ENCODE measurements around the gene PIP4P1. TPM values are rescaled to one million over a fixed set of nuclear protein-coding genes. Genes with fewer than 3 reads are reported as not detected.
A peak's percentile ranks its signal among the peaks of the same experiment; 100 is the strongest.

The PIP4P1 gene
- total and polyA plus RNA-seq, 9 of the 15 experiments (the other 6 are each of a cell fraction or from before 2014, with no cell fraction given) = 5.3 to 20.9 (median 10.7) TPM

GRCh38 chr14:20412876-20413743 is 48.1 kb downstream of the PIP4P1 start, which contains the start of gene TEP1 (continued):
- no peak for TF ChIP-seq ZMIZ1 (IDR thresholded peaks at IDR 0.05; ENCODE audit: low read depth in 2 of 2, low read length in 2 of 2)
- TF ChIP-seq BRD9 (IDR thresholded peaks at IDR 0.05; ENCODE audit: low read depth, partially characterized antibody) = no peak
- TF ChIP-seq EP400 (IDR thresholded peaks at IDR 0.05) = peak; percentile 61
- TF ChIP-seq ZNF583 (CRISPR knock-in tag; IDR thresholded peaks at IDR 0.05) = no peak
- TF ChIP-seq ERF (CRISPR knock-in tag; IDR thresholded peaks at IDR 0.05) = no peak
- TF ChIP-seq PBX2 (CRISPR knock-in tag; IDR thresholded peaks at IDR 0.05; ENCODE audit: low read depth) = no peak
- TF ChIP-seq PBX2 (tag; conservative IDR thresholded peaks at IDR 0.05; ENCODE audit: low read depth) = no peak
- no peak for TF ChIP-seq SNIP1 (IDR thresholded peaks at IDR 0.05; ENCODE audit: low read depth)
- TF ChIP-seq TAF1 (IDR thresholded peaks at IDR 0.05; ENCODE audit: control insufficient read depth, extremely low read depth, insufficient read depth, low read length, severe bottlenecking) = peak; percentile 11
- no peak for TF ChIP-seq ATF1 (CRISPR knock-in tag; IDR thresholded peaks at IDR 0.05)
- TF ChIP-seq ATF1 (tag; IDR thresholded peaks at IDR 0.05) = 0 out of 2 replicates have a peak, but pooled peaks have one; percentile 17
- TF ChIP-seq, protein P1, sequence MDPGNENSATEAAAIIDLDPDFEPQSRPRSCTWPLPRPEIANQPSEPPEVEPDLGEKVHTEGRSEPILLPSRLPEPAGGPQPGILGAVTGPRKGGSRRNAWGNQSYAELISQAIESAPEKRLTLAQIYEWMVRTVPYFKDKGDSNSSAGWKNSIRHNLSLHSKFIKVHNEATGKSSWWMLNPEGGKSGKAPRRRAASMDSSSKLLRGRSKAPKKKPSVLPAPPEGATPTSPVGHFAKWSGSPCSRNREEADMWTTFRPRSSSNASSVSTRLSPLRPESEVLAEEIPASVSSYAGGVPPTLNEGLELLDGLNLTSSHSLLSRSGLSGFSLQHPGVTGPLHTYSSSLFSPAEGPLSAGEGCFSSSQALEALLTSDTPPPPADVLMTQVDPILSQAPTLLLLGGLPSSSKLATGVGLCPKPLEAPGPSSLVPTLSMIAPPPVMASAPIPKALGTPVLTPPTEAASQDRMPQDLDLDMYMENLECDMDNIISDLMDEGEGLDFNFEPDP (CRISPR knock-in tag; IDR thresholded peaks at IDR 0.05) = 0 out of 2 replicates have a peak, but pooled peaks have one; percentile 81
- no peak for TF ChIP-seq E2F3 (CRISPR knock-in tag; IDR thresholded peaks at IDR 0.05)
- TF ChIP-seq ZBTB33 (CRISPR knock-in tag; IDR thresholded peaks at IDR 0.05) = no peak
- no peak for TF ChIP-seq CBX2 (IDR thresholded peaks at IDR 0.05; ENCODE audit: insufficient read depth, low read length, poor library complexity, severe bottlenecking)
